ENCODE results near the gene MYEF2.

The MYEF2 gene

GRCh38 chr15:48175126-48175525, 3.0 kb downstream of the MYEF2 start:
- ATAC-seq: no peak
- no peak for TF ChIP-seq ESRRG (CRISPR knock-in tag; IDR thresholded peaks at IDR 0.05)
- no peak for TF ChIP-seq RARB (CRISPR knock-in tag; IDR thresholded peaks at IDR 0.05)
- TF ChIP-seq ARNTL (CRISPR knock-in tag; IDR thresholded peaks at IDR 0.05; ENCODE audit: borderline replicate concordance, low read depth): no peak
- no peak for TF ChIP-seq PATZ1 (CRISPR knock-in tag; IDR thresholded peaks at IDR 0.05; ENCODE audit: borderline replicate concordance)
- TF ChIP-seq ZNF565 (CRISPR knock-in tag; conservative IDR thresholded peaks at IDR 0.05; ENCODE audit: low read depth): no peak

GRCh38 chr15:48170981-48171380, 7.1 kb downstream of the MYEF2 start:
- TF ChIP-seq ISL1 (CRISPR knock-in tag; IDR thresholded peaks at IDR 0.05) (no peak), POU6F1 (CRISPR knock-in tag; IDR thresholded peaks at IDR 0.05; ENCODE audit: borderline replicate concordance, low read depth) (no peak), PATZ1 (CRISPR knock-in tag; IDR thresholded peaks at IDR 0.05; ENCODE audit: borderline replicate concordance) (no peak), ZNF8 (CRISPR knock-in tag; IDR thresholded peaks at IDR 0.05) (no peak), CSDC2 (CRISPR knock-in tag; IDR thresholded peaks at IDR 0.05) (no peak), ZC3H10 (CRISPR knock-in tag; IDR thresholded peaks at IDR 0.05) (no peak), ZNF565 (CRISPR knock-in tag; conservative IDR thresholded peaks at IDR 0.05; ENCODE audit: low read depth) (no peak), RARB (CRISPR knock-in tag; IDR thresholded peaks at IDR 0.05) (no peak), TSHZ2 (CRISPR knock-in tag; IDR thresholded peaks at IDR 0.05) (no peak), OSR1 (CRISPR knock-in tag; IDR thresholded peaks at IDR 0.05) (no peak), ESRRG (CRISPR knock-in tag; IDR thresholded peaks at IDR 0.05) (no peak), BACH2 (CRISPR knock-in tag; IDR thresholded peaks at IDR 0.05; ENCODE audit: borderline replicate concordance) (no peak), TCF4 (CRISPR knock-in tag; IDR thresholded peaks at IDR 0.05; ENCODE audit: borderline replicate concordance) (no peak), PPARA (CRISPR knock-in tag; IDR thresholded peaks at IDR 0.05; ENCODE audit: borderline replicate concordance) (no peak), CREB5 (CRISPR knock-in tag; IDR thresholded peaks at IDR 0.05; ENCODE audit: low read depth) (no peak), ARNTL (CRISPR knock-in tag; IDR thresholded peaks at IDR 0.05; ENCODE audit: borderline replicate concordance, low read depth) (no peak), TOX (CRISPR knock-in tag; IDR thresholded peaks at IDR 0.05; ENCODE audit: borderline replicate concordance) (no peak), CSRNP3 (CRISPR knock-in tag; IDR thresholded peaks at IDR 0.05) (no peak), ZNF70 (CRISPR knock-in tag; IDR thresholded peaks at IDR 0.05) (no peak), ZFP30 (CRISPR knock-in tag; IDR thresholded peaks at IDR 0.05) (no peak)
- no peak for ATAC-seq

Measured in SK-N-SH treated with all-trans-retinoic acid at 6 μM for 48 hours (cell line).